MCF 10A (cell line): ENCODE measurements around the gene DLX5. TPM values are rescaled to one million over a fixed set of nuclear protein-coding genes. Genes with fewer than 3 reads are reported as not detected.

ENCODE experiments used
- BruUV-seq: library from RNA; stranded (reverse); fragments of 400-500 nt; replicated peaks from 2 replicates; lab custom pipeline; 2021; lab: Mats Ljungman, UMichigan
- CTCF ChIA-PET: fragments of 300-600 bp; sonication (Branson Sonifier 250); formaldehyde crosslinking; extraction: SDS; loops from one replicate; lab custom pipeline; 2021; ENCODE audit warnings: antibody characterized with exemption, inconsistent platforms; lab: Yijun Ruan, JAX
- POLR2A ChIA-PET: fragments of 300-600, 350-650 bp; sonication (Branson Sonifier 250); formaldehyde crosslinking; extraction: SDS; loops from one replicate; lab custom pipeline; 2020; ENCODE audit warnings: antibody characterized with exemption, inconsistent platforms; lab: Yijun Ruan, JAX
- DNase-seq: peaks from one replicate; pipeline ENCODE4 v3.0.0-alpha.2; 2018; ENCODE audit not compliant: unreplicated experiment
- H3K27ac Mint-ChIP-seq: one replicate; pipeline ENCODE4 v1.8.0; 2022; ENCODE audit warnings: mild to moderate bottlenecking, low read depth, mixed read lengths; ENCODE audit not compliant: unreplicated experiment
- H3K27me3 Mint-ChIP-seq: one replicate; pipeline ENCODE4 v1.8.0; 2022; ENCODE audit warnings: mixed read lengths; ENCODE audit not compliant: insufficient read depth, unreplicated experiment
- H3K36me3 Mint-ChIP-seq: one replicate; pipeline ENCODE4 v1.8.0; 2022; ENCODE audit warnings: mild to moderate bottlenecking, moderate library complexity, mixed read lengths; ENCODE audit not compliant: insufficient read depth, unreplicated experiment
- H3K4me1 Mint-ChIP-seq: one replicate; pipeline ENCODE4 v1.8.0; 2022; ENCODE audit warnings: mixed read lengths; ENCODE audit not compliant: insufficient read depth, unreplicated experiment
- H3K4me3 Mint-ChIP-seq: one replicate; pipeline ENCODE4 v1.8.0; 2022; ENCODE audit warnings: mild to moderate bottlenecking, moderate library complexity, mixed read lengths; ENCODE audit not compliant: unreplicated experiment
- H3K9me3 Mint-ChIP-seq: one replicate; pipeline ENCODE4 v1.8.0; 2022; ENCODE audit warnings: mixed read lengths; ENCODE audit not compliant: unreplicated experiment
- CTCF ChIP-seq: fragments of 200-600 bp; IDR thresholded peaks from one replicate; pipeline ENCODE4 v1.8.0; 2022; ENCODE audit warnings: antibody characterized with exemption, mild to moderate bottlenecking; ENCODE audit not compliant: unreplicated experiment
- intact Hi-C: fragments of 100-400 bp; cut with micrococcal nuclease; formaldehyde crosslinking; loops from 2 replicates; pipeline ENCODE4 v1.14.1; 2022
- total RNA-seq: library from RNA; stranded (reverse); gene quantifications from 2 replicates; pipeline ENCODE4 v1.2.3, GENCODE V29; 2022

The DLX5 gene
- total RNA-seq, 1 experiment from 2014 or later: not detected

- TF ChIP-seq CTCF: no peak
- Mint-ChIP-seq H3K36me3 (no peaks in the 10 kb centered on the region), H3K9me3 (no peaks in the 10 kb centered on the region), H3K4me1 (peaks cover 8% of the 10 kb centered on the region), H3K27ac (no peak overlapping the region), H3K27me3 (peaks cover 57% of the 10 kb centered on the region), H3K4me3 (peak overlapping the region; percentile 59)
- POLR2A ChIA-PET: interaction anchor here (0.6 to 1.6 kb wide), 3 partner anchors 12 to 617 kb away, joined by 3 to 5 read pairs (median 4); no protein-coding TSS in a partner anchor
- CTCF ChIA-PET: interaction anchor here (0.6 to 4.0 kb wide), 59 partner anchors 10 to 1309 kb away, joined by 3 to 36 read pairs (median 4); no protein-coding TSS in a partner anchor
- no peak for DNase-seq
- BruUV-seq: no TSS peak
- intact Hi-C loops: loop anchor here (1.0 to 5.0 kb wide), 7 partner anchors 248 to 1111 kb away; partner anchors contain the start of gene SEM1
Observed at GRCh38 chr7:97026715-97027426, 2.2 kb upstream of the DLX5 start.

DNA sequence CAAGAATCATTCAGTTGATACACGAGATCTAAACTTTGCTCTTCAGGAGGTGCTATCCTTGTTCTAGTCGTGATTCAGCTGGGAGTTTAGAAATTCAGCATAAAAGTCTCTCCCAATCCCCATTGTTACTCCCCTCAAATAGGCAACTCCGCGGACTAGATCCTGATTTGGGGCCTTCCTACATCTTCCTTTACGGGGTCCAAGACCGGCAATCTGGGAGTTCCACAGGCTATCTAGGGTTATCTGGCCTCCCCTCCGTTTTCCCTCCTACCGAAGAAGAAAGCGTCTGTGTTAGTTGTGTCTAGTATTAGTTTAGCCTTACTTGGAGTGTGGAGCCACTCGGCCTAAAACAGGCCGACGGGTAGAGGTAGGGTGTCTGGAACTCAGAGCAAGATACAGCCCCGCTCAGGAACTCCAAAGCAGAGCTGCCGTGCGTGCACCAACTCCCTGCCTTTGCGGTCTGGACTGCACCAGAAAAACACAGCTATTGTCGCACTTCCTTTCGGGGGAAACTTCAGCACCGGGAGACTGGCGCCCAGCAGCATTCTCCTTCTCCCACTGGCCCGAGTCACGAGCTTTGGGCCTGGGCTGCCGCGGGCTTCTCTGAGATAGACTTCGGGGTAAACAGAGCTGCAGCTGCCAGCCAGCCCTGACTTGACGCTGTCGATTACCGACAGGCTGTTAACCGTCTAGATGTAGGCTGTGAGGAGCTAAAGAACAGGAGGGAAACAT, 1.5 kb upstream of the DLX5 start:
- H3K27ac Mint-ChIP-seq: no peak overlapping the region
- TF ChIP-seq CTCF: no peak
- intact Hi-C loops: loop anchor here (2.0 to 5.0 kb wide), 2 partner anchors 247 to 319 kb away; partner anchors contain the start of gene SEM1
- ChIA-PET CTCF (interaction anchor here (0.6 to 4.0 kb wide), 25 partner anchors 13 to 1306 kb away, joined by 3 to 36 read pairs (median 4); no protein-coding TSS in a partner anchor), POLR2A (interaction anchor here (0.6 to 1.6 kb wide), 2 partner anchors 11 to 612 kb away, joined by 3 to 5 read pairs; no protein-coding TSS in a partner anchor)
- peaks cover 50% of the 10 kb centered on the region for H3K27me3 Mint-ChIP-seq
- no peak for DNase-seq
- H3K4me3 Mint-ChIP-seq: no peak overlapping the region
- H3K4me1 Mint-ChIP-seq: peaks cover 8% of the 10 kb centered on the region
- BruUV-seq: no TSS peak
- no peaks in the 10 kb centered on the region for H3K36me3 Mint-ChIP-seq
- no peaks in the 10 kb centered on the region for H3K9me3 Mint-ChIP-seq

DNA sequence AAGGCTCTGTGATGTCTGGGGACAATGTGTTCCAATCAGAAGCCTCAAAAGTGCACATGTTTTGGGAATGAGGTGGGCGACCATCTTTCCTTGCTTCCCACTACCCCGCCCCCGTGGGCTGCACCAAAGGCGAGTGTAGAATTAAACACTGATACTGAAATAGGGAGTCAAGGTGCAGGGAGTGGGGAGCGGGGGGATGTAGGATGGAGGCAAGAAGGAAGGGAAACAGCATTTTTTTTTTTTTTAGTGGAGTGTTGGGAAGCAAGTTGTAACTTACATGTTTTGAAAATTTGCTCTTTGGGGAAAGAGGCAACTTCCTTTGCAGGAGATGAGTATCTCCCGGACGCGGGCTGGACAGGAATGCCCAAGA, 484 bp upstream of the DLX5 start:
- TF ChIP-seq CTCF: no peak
- BruUV-seq: no TSS peak
- Mint-ChIP-seq H3K27ac (no peak overlapping the region), H3K4me3 (no peak overlapping the region), H3K9me3 (no peaks in the 10 kb centered on the region), H3K27me3 (peaks cover 56% of the 10 kb centered on the region), H3K36me3 (no peaks in the 10 kb centered on the region), H3K4me1 (peaks cover 8% of the 10 kb centered on the region)
- CTCF ChIA-PET: no interaction called here
- intact Hi-C loops: loop anchor here (5.0 kb wide), 1 partner anchor 318 kb away; the partner anchor contains the start of gene SEM1
- DNase-seq: no peak
- POLR2A ChIA-PET: no interaction called here
